ENCODE data around the gene WBP11.
A peak's percentile ranks its signal among the peaks of the same experiment; 100 is the strongest.
"Not testable (repeated sequence)": the region's sequence is repeated elsewhere in the genome, so short reads cannot be mapped to it uniquely, and the experiment has no call there.

WBP11 gene

DNA sequence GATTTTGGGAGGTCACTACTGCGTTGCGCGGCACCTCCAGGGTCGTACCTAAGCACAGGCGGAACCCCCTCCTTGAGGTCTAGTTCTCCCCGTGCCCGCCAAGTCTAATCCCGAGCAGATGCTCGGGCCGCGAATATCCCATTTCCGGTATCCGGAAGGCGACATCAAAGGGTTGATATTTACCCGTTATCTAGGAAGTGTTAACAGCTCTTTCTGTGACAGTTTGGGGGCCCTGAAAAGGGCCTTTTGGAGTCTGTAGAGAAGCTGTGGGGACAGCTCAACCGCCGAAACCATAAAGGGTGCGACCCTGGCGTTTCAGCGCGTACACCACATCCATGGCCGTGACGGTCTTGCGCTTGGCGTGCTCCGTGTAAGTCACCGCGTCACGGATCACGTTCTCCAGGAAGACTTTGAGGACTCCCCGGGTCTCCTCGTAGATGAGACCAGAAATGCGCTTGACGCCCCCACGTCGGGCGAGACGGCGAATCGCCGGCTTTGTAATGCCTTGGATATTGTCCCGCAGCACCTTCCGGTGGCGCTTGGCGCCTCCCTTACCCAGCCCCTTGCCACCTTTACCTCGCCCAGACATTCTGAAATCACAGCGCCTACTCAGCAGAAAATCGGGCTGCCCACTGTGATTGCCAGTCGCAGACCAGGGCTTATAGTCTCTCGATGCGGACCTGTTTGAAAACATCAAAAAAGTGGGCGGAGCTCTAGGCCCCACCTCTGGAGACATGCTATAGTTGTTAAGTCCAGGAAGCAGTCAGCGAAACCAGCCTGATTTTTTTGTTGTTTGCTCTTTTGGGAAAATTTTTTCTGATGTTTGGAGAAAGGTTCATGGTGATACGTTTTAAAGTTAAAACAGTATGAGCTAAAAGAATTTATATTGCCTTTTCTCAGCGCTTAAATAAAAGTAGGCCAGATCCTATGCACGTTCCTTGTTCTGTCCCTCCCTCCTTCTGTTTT lies 32.5 kb downstream of the WBP11 start:
- peak; percentile 98 for DNase-seq

DNA sequence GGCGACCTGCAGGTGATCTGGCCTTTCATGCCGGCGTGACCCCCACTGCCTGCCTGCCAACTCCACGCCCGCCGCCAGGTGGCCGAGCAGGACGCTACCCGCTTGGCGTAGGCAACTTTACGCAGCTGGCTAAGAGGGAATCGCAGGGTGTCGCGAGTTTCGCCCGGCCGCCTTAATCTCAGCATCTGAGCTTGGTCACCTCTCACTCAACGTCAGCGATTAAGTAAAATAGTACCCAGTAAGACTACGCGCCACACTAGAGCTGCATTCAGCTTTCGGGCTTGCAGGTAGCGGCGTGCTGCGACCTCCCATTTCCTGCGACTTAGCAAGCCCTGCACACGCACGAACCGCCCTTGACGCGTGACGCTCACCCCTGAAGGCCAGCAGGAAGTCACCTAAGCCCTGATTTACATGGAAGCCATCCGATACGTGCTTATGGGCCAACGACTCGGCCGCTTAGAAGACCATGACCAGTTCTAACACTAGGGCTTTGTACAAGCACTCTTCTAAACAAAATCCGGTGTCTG lies 33.2 kb downstream of the WBP11 start:
- DNase-seq, result peak; percentile 91

DNA sequence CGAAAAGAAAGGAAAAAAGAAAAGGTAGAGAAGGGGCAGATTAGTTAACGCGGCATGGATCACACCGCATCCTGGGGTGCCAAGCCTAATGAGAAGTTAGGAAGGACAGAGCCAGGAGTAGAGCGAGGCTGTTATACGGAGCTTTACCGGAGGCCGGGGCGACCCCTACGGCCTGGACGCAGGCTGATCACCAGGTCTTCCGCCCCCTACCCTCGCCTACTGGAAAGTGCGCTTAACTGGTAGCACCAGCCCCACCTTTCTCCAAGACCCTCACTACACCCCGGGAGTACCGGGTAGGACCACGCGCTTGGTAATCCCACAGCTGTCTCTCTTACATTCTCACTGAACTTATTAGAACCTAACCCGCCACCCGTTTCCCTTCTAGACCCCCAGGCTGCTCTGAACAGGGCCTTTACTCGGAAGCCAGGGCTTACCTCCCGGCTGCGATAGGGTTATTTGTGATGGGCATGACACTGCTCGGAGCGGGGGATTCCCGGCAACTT lies 33.8 kb downstream of the WBP11 start:
- DNase-seq, result peak; percentile 62

DNA sequence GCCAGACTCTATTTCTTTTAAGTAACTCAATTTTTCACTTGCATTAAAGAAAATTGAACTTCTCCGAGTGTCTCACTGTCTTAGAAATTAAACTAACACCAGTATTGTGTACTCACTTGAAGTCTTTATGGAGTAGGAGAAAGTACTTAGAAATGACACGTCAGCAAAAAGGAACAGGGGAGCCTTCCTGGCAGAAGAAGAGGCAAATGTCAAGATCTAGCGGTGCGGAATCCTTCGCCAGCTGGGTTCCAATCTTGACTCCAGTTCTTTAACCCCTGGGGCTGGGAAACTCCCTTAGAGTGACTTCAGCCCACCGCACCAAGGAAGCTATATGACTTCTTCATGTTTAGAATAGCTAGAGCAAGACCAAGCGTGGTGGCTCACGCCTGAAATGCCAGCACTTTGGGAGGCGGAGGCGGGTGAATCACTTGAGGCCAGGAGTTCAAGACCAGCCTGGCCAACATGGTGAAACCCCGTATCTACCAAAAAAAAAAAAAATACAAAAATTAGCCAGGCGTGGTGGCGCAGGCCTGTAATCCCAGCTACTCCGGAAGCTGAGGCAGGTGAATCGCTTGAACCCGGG lies 34.4 kb downstream of the WBP11 start:
- peak; percentile 47 for DNase-seq

DNA sequence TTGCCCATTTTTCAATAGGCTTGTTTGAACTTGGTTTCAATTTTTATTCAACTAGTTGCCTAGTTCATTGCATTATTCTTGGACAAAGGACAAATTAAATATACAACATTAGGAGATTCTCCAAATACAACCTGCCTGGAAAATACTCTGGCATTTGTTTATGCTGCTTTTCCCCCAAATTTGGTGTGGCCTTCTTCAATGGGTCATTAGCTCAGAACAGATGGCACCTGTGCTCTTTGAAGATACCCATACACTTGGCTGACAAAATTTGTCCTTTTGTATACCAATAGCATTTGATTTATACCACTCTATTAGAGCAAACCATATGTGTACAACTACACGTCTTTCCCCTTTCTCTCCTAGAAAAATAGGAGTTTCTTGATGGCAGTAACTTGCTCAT lies 35.7 kb downstream of the WBP11 start:
- DNase-seq, result no peak

DNA sequence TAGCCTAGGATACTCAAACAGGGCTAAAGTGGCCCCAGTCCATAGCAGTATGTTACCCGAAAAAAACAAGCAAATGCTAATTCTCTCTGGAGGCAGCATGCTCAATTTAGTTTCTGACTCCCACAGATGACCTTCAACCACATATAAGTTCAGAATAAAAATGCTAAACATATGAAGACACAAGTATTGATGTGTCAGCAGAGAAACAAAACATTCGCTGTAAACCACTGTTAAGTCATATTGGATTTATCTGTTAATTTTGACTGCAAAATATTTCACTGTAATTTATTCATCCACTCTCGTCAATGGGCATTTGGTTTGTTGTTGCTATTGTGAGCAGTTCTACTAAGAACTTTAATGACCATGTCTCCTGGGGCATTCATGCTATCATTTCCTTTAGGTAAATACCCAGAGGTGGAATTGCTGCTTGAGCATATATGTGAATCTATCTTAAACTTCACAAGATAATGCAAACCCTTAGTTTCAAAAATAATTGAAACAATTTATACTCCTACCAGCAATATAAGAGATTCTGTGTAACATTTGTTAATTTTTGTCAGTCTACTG lies 36.5 kb downstream of the WBP11 start:
- DNase-seq, result no peak

DNA sequence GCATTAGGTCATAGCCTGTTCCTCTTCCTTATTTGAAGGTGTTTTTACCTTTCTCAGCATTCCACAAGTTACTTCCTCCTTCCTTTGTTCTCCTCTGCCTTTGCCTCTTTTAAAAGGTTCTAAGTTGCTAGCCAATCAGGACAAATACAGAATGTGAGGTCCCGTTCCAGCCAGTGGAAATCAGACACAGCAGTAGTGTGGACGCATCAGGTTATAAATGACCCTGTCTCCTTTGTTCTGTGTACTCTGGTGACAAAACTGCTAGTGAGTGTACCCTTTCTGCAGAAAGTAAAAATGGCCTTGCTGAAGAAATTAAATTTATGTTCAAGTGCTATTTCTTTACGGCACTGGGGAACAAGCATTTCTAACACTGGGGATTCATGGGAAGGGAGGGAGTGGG lies 37.3 kb downstream of the WBP11 start:
- DNase-seq, result not testable (repeated sequence)

DNA sequence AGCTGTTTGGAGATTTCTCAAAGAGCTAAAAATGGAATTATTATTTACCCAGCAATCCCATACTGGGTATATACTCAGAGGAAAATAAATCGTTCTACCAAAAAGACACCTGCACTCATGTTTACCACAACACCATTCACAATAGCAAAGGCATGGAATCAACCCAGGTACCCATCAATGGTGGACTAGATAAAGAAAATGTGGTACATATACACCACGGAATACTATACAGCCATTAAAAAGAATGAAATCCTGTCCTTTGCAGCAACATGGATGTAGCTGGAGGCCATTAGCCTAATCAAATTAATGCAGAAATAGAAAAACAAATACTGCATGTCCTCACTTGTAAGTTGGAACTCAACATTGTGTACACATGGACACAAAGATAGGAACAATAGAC lies 37.9 kb downstream of the WBP11 start:
- DNase-seq, result no peak

GRCh38 chr12:14759711-14760280 lies 43.5 kb downstream of the WBP11 start:
- not testable (repeated sequence) for DNase-seq

GRCh38 chr12:14756334-14757143 lies 46.7 kb downstream of the WBP11 start:
- DNase-seq, result peak; percentile 26

GRCh38 chr12:14751986-14752385 lies 51.3 kb downstream of the WBP11 start:
- no peak for DNase-seq

DNA sequence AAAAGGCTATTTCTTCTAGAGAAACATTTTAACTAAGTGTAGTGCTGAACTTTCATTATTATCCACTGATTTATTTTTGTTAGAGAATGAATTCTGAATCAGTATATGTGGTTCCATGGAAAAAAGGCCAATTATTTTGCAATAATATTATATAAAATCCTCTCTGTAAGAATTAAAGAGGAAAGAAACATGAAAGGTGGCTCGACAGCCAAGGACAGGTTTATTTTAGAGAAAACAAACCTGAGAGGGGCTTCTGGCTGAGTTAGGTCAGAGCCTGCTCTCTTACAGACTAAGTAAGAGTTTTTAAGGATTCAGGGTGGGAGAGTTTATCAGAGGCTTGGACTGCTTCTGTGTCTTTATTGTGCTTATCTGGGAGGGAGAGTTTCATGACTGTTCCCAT lies 60.2 kb downstream of the WBP11 start:
- DNase-seq, result no peak

DNA sequence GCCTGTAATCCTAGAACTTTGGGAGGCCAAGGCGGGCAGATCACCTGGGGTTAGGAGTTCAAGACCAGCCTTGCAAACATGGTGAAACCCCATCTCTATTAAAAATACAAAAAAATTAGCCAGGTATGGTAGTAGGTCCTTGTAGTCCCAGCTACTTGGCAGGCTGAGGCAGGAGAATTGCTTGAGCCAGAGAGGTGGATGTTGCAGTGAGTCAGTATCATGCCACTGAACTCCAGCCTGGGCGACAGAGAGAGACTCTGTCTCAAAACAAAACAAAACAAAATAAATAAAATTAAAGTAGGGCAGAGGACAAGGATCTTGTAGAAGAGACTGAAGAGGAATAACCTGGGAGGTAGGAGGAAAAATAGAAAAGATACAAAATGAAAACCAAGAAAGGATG lies 61.3 kb downstream of the WBP11 start:
- DNase-seq, result no peak

- DNase-seq, result no peak
Observed at GRCh38 chr12:14741153-14741552, 62.1 kb downstream of the WBP11 start.

DNA sequence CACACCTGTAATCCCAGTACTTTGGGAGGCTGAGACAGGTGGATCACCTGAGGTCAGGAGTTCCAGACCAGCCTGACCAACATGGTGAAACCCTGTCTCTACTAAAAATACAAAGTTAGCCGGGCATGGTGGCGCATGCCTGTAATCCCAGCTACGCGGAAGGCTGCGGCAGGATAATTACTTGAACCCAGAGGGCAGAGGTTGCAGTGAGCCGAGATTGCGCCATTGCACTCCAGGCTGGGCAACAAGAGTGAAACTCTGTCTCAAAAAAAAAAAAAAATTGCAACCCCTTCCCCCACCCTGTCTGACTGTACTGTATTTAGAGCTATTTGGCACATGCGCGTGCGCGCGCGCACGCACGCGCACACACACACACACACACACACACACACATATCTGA lies 66.8 kb downstream of the WBP11 start:
- not testable (repeated sequence) for DNase-seq
